Tibial nerve (tissue), 4 donors: ENCODE results near the gene EEF1AKMT4. TPM values are rescaled to one million over a fixed set of nuclear protein-coding genes. Genes with fewer than 3 reads are reported as not detected.

Experiments used
- DNase-seq, 2 donors: peaks; one replicate each; pipeline ENCODE4 v3.0.0-alpha.2; 2019; ENCODE audit warnings: low spot score in 2 of 2
- H3K27ac ChIP-seq, 4 donors: fragments of 200-600 bp; sonication (generic) in 3 of 4; one replicate each; pipeline ENCODE4 v1.5.1; 2017 to 2019; ENCODE audit warnings: mild to moderate bottlenecking in 1 of 4
- H3K27me3 ChIP-seq, 2 donors: fragments of 200-600 bp; sonication (generic) in 1 of 2; one replicate each; pipeline versions ENCODE4 v1.5.1 to v1.6.0; 2017 to 2019
- H3K36me3 ChIP-seq, 3 donors: fragments of 200-600 bp; sonication (generic); one replicate each; pipeline ENCODE4 v1.5.1; 2018 to 2019
- H3K4me1 ChIP-seq, 4 donors: fragments of 200-600 bp; sonication (generic) in 3 of 4; one replicate each; pipeline ENCODE4 v1.5.1; 2017 to 2019
- H3K4me3 ChIP-seq, 4 donors: fragments of 200-600 bp; sonication (generic) in 3 of 4; one replicate each; pipeline ENCODE4 v1.5.1; 2017 to 2019; ENCODE audit warnings: mild to moderate bottlenecking in 1 of 4, moderate library complexity in 1 of 4
- H3K9me3 ChIP-seq, 4 donors: fragments of 200-600 bp; sonication (generic) in 3 of 4; one replicate each; pipeline ENCODE4 v1.5.1; 2017 to 2019
- CTCF ChIP-seq, 5 experiments: fragments of 200-600 bp in 3 of 5; fragments of 450-650 bp in 2 of 5; sonication (generic) in 3 of 5; IDR thresholded peaks; one replicate each; pipeline ENCODE4 v1.5.1; 2016 to 2019; ENCODE audit warnings: antibody characterized with exemption in 5 of 5, mild to moderate bottlenecking in 3 of 5, moderate library complexity in 2 of 5
- EP300 ChIP-seq, 2 donors: sonication (generic); formaldehyde crosslinking; IDR thresholded peaks; one replicate each; pipeline ENCODE4 v1.6.1; 2017; ENCODE audit warnings: antibody characterized with exemption in 2 of 2, mild to moderate bottlenecking in 1 of 2
- POLR2A ChIP-seq, 2 donors: fragments of 450-650 bp; IDR thresholded peaks; one replicate each; pipeline ENCODE4 v1.6.1; 2017; ENCODE audit warnings: antibody characterized with exemption in 2 of 2, mild to moderate bottlenecking in 2 of 2, moderate library complexity in 2 of 2
- WGBS, 2 donors: methylation state at CpG; one replicate each; pipeline ENCODE4 v1.1.5; 2018; 5-methylcytosine and 5-hydroxymethylcytosine counted together
- total RNA-seq, 4 donors: library from RNA; depleted of rRNA; stranded (reverse); fragments of >200 nt; gene quantifications; one replicate each; pipeline ENCODE4 v1.1.0, GENCODE V29; 2016

Gene EEF1AKMT4
- total RNA-seq, 4 donors from 2014 or later: 0.98 to 4.8 (median 2.5) TPM

GRCh38 chr3:184231671-184232070 is 17.8 kb upstream of the EEF1AKMT4 start:
- no peaks in the 10 kb centered on the region for H3K36me3 ChIP-seq
- 33 to 62% methylated on average over 3 of the region's 3 CpGs for WGBS, 2 donors
- TF ChIP-seq EP300 (IDR thresholded peaks at IDR 0.05) (no peak), CTCF (IDR thresholded peaks at IDR 0.05) (no peak), POLR2A (IDR thresholded peaks at IDR 0.05) (no peak)
- H3K9me3 ChIP-seq: no peaks in the 10 kb centered on the region
- H3K27me3 ChIP-seq: peaks cover 0 to 82% of the 10 kb centered on the region in 2 donors
- no peak for DNase-seq
- peaks cover 0 to 26% (median 12%) of the 10 kb centered on the region in 4 donors for H3K4me1 ChIP-seq
- no peak overlapping the region for H3K27ac ChIP-seq
- no peak overlapping the region for H3K4me3 ChIP-seq

GRCh38 chr3:184233127-184233843 is 16.2 kb upstream of the EEF1AKMT4 start:
- TF ChIP-seq EP300 (IDR thresholded peaks at IDR 0.05) (no peak), CTCF (IDR thresholded peaks at IDR 0.05) (no peak), POLR2A (IDR thresholded peaks at IDR 0.05) (no peak)
- peaks cover 0 to 26% (median 12%) of the 10 kb centered on the region in 4 donors for H3K4me1 ChIP-seq
- H3K4me3 ChIP-seq: no peak overlapping the region
- no peaks in the 10 kb centered on the region for H3K36me3 ChIP-seq
- peaks cover 0 to 67% of the 10 kb centered on the region in 2 donors for H3K27me3 ChIP-seq
- no peaks in the 10 kb centered on the region for H3K9me3 ChIP-seq
- no peak for DNase-seq
- no peak overlapping the region for H3K27ac ChIP-seq
- 84 to 85% methylated on average over 21 to 23 of the region's 23 CpGs for WGBS, 2 donors

GRCh38 chr3:184234224-184234623 is 15.2 kb upstream of the EEF1AKMT4 start:
- no peak for TF ChIP-seq EP300 (IDR thresholded peaks at IDR 0.05)
- no peak for TF ChIP-seq POLR2A (IDR thresholded peaks at IDR 0.05)
- no peak for TF ChIP-seq CTCF (IDR thresholded peaks at IDR 0.05)
- Histone ChIP-seq H3K36me3 (no peaks in the 10 kb centered on the region), H3K27ac (no peak overlapping the region), H3K4me1 (peaks cover 0 to 19% (median 12%) of the 10 kb centered on the region in 4 donors), H3K4me3 (no peak overlapping the region), H3K27me3 (peaks cover 0 to 57% of the 10 kb centered on the region in 2 donors), H3K9me3 (no peaks in the 10 kb centered on the region)
- DNase-seq: no peak
- WGBS, 2 donors: 20 to 31% methylated on average over 3 to 4 of the region's 4 CpGs

- no peak for TF ChIP-seq CTCF (IDR thresholded peaks at IDR 0.05)
- TF ChIP-seq EP300 (IDR thresholded peaks at IDR 0.05): no peak
- TF ChIP-seq POLR2A (IDR thresholded peaks at IDR 0.05): no peak
- Histone ChIP-seq H3K9me3 (no peaks in the 10 kb centered on the region), H3K36me3 (no peaks in the 10 kb centered on the region), H3K4me3 (no peak overlapping the region), H3K27ac (no peak overlapping the region), H3K27me3 (peaks cover 0 to 52% of the 10 kb centered on the region in 2 donors), H3K4me1 (peaks cover 0 to 13% (median 7%) of the 10 kb centered on the region in 4 donors)
- 85 to 86% methylated on average over 11 to 18 of the region's 19 CpGs for WGBS, 2 donors
- DNase-seq: no peak
These were observed 14.6 kb upstream of the EEF1AKMT4 start for GRCh38 chr3:184234671-184235380.
